Erythroblast (primary cell): ENCODE measurements around the gene FRMD4A.

ENCODE experiments used
- DNase-seq, 2 experiments: peaks; one replicate each; lab custom pipeline; 2025; lab: John Stamatoyannopoulos, UW
- GATA1 ChIP-seq: IDR thresholded peaks from 2 replicates; pipeline ENCODE4 v1.6.1; 2011; ENCODE audit warnings: low read depth, mild to moderate bottlenecking, control low read depth, low read length, moderate library complexity
- POLR2A ChIP-seq: IDR thresholded peaks from 2 replicates; pipeline ENCODE4 v1.6.1; 2011; ENCODE audit warnings: mild to moderate bottlenecking, low read length

The FRMD4A gene

GRCh38 chr10:14039968-14040668 is 290.6 kb downstream of the FRMD4A start:
- peak; percentile 39 to 47 for DNase-seq
- no peak for TF ChIP-seq GATA1
- no peak for TF ChIP-seq POLR2A

- TF ChIP-seq POLR2A (no peak), GATA1 (no peak)
- DNase-seq: no peak
These were observed 294.5 kb downstream of the FRMD4A start for GRCh38 chr10:14036233-14036632.

- TF ChIP-seq POLR2A: no peak
- no peak for TF ChIP-seq GATA1
- no peak for DNase-seq
These were observed 295.2 kb downstream of the FRMD4A start for GRCh38 chr10:14035506-14035905.

- TF ChIP-seq POLR2A: no peak
- no peak for TF ChIP-seq GATA1
- DNase-seq: peak; percentile 35 to 56
These were observed 298.2 kb downstream of the FRMD4A start for GRCh38 chr10:14032406-14032998.

GRCh38 chr10:14026325-14026724 is 304.4 kb downstream of the FRMD4A start:
- DNase-seq: no peak
- no peak for TF ChIP-seq POLR2A
- TF ChIP-seq GATA1: no peak

- DNase-seq: no peak
- TF ChIP-seq POLR2A: no peak
- no peak for TF ChIP-seq GATA1
These were observed 305.2 kb downstream of the FRMD4A start for GRCh38 chr10:14025283-14026189.

- DNase-seq: no peak
- TF ChIP-seq POLR2A: no peak
These were observed 306.2 kb downstream of the FRMD4A start for GRCh38 chr10:14024329-14025202.

GRCh38 chr10:14023673-14024328 is 306.9 kb downstream of the FRMD4A start:
- DNase-seq: no peak
- TF ChIP-seq GATA1 (no peak), POLR2A (no peak)

GRCh38 chr10:14022954-14023672 is 307.6 kb downstream of the FRMD4A start:
- no peak for DNase-seq
- no peak for TF ChIP-seq GATA1
- TF ChIP-seq POLR2A: no peak

- no peak for TF ChIP-seq GATA1
- DNase-seq: no peak
These were observed 308.7 kb downstream of the FRMD4A start for GRCh38 chr10:14022052-14022451.

GRCh38 chr10:14020037-14020664 is 310.6 kb downstream of the FRMD4A start:
- DNase-seq: no peak
- TF ChIP-seq GATA1 (no peak), POLR2A (no peak)

GRCh38 chr10:14017467-14017866 is 313.3 kb downstream of the FRMD4A start:
- no peak for DNase-seq
- TF ChIP-seq POLR2A: no peak
- TF ChIP-seq GATA1: no peak
